OCI-LY7 (cell line): ENCODE measurements around the gene VDR. TPM values are rescaled to one million over a fixed set of nuclear protein-coding genes. Genes with fewer than 3 reads are reported as not detected.
A peak's percentile ranks its signal among the peaks of the same experiment; 100 is the strongest.

Experiments used
- BruUV-seq: library from RNA; stranded (reverse); fragments of 400-500 nt; replicated peaks from 2 replicates; lab custom pipeline; 2021; lab: Mats Ljungman, UMichigan
- CTCF ChIA-PET: fragments of 300-600 bp; sonication (Branson Sonifier 250); formaldehyde crosslinking; loops from one replicate; lab custom pipeline; 2022; ENCODE audit warnings: antibody characterized with exemption; ENCODE audit not compliant: unreplicated experiment; lab: Charles Lee
- POLR2A ChIA-PET: fragments of 300-600 bp; sonication (Branson Sonifier 250); formaldehyde crosslinking; loops from one replicate; lab custom pipeline; 2022; ENCODE audit warnings: antibody characterized with exemption; lab: Charles Lee
- DNase-seq: peaks from one replicate; pipeline ENCODE4 v3.0.0-alpha.2; 2015; ENCODE audit warnings: low spot score
- H2AFZ ChIP-seq: fragments of 200-600 bp; sonication (generic), shearing (Covaris generic); 2 replicates; pipeline ENCODE4 v1.6.1; 2014; ENCODE audit warnings: mild to moderate bottlenecking, antibody characterized with exemption, low read length, moderate library complexity
- H3K27ac ChIP-seq: fragments of 200-600 bp; sonication (generic); 2 replicates; pipeline ENCODE4 v1.5.1; 2014; ENCODE audit warnings: mixed run types, low read depth, mild to moderate bottlenecking, moderate library complexity, low read length, inconsistent platforms; ENCODE audit not compliant: poor library complexity, severe bottlenecking
- H3K36me3 ChIP-seq: fragments of 200-600 bp; sonication (generic); 2 replicates; pipeline ENCODE4 v1.6.1; 2014; ENCODE audit warnings: mild to moderate bottlenecking, antibody characterized with exemption, low read length, moderate library complexity, mixed read lengths; ENCODE audit not compliant: insufficient read depth
- H3K4me1 ChIP-seq: fragments of 200-600 bp; sonication (generic); 2 replicates; pipeline ENCODE4 v1.5.1; 2014; ENCODE audit warnings: mild to moderate bottlenecking, low read length; ENCODE audit not compliant: insufficient read depth, poor library complexity, severe bottlenecking
- H3K4me2 ChIP-seq: fragments of 200-600 bp; sonication (generic); 2 replicates; pipeline ENCODE4 v1.6.1; 2014; ENCODE audit warnings: mild to moderate bottlenecking, low read length
- H3K4me3 ChIP-seq: fragments of 200-600 bp; sonication (generic); 2 replicates; pipeline ENCODE4 v1.5.1; 2014; ENCODE audit warnings: mild to moderate bottlenecking, low read depth, low read length; ENCODE audit not compliant: poor library complexity, severe bottlenecking
- H3K79me2 ChIP-seq: fragments of 200-600 bp; sonication (generic); 2 replicates; pipeline ENCODE4 v1.6.1; 2016; ENCODE audit warnings: low read depth, mild to moderate bottlenecking, low read length, moderate library complexity, mixed read lengths; ENCODE audit not compliant: insufficient read depth
- H3K9me2 ChIP-seq: fragments of 200-600 bp; sonication (generic); 2 replicates; pipeline ENCODE4 v1.6.1; 2016; ENCODE audit warnings: mild to moderate bottlenecking, low read length, mixed read lengths; ENCODE audit not compliant: insufficient read depth
- H3K9me3 ChIP-seq: fragments of 200-600 bp; sonication (generic); 2 replicates; pipeline ENCODE4 v1.6.1; 2014; ENCODE audit warnings: mild to moderate bottlenecking, mixed run types, low read length, mixed read lengths
- H4K20me1 ChIP-seq: fragments of 200-600 bp; sonication (generic); 2 replicates; pipeline ENCODE4 v1.6.1; 2014; ENCODE audit warnings: mild to moderate bottlenecking, antibody characterized with exemption, low read length, moderate library complexity, mixed read lengths; ENCODE audit not compliant: insufficient read depth
- CTCF ChIP-seq: fragments of 200-600 bp; sonication (generic); conservative IDR thresholded peaks from 2 replicates; pipeline ENCODE4 v1.5.1; 2014; ENCODE audit warnings: mild to moderate bottlenecking, antibody characterized with exemption, low read length, moderate library complexity, mixed read lengths
- EZH2phosphoT487 ChIP-seq: fragments of 200-600 bp; sonication (generic); IDR thresholded peaks from 2 replicates; pipeline ENCODE4 v1.6.1; 2018; ENCODE audit warnings: low read depth, borderline replicate concordance, mild to moderate bottlenecking, mixed run types, antibody characterized with exemption, low read length, moderate library complexity, mixed read lengths
- intact Hi-C: fragments of 100-400 bp; cut with micrococcal nuclease; formaldehyde crosslinking; loops from one replicate; pipeline ENCODE4 v1.10.0; 2022; ENCODE audit not compliant: unreplicated experiment
- total RNA-seq, 2 experiments: library from RNA; depleted of rRNA in 1 of 2; stranded (reverse); fragments of >200 nt in 1 of 2; shearing (Covaris generic) in 1 of 2; gene quantifications; 2 replicates each; pipeline ENCODE4 v1.2.3, GENCODE V29; 2014 to 2022

VDR gene
- total RNA-seq, 2 experiments from 2014 or later, result 1.9 to 5.4 TPM

- H3K4me1 ChIP-seq, result peaks cover 10% of the 10 kb centered on the region
- no peak overlapping the region for H3K4me3 ChIP-seq
- TF ChIP-seq EZH2phosphoT487, result no peak
- peak; percentile 87 for TF ChIP-seq CTCF
- H3K9me3 ChIP-seq, result no peaks in the 10 kb centered on the region
- DNase-seq, result peak; percentile 83
- ChIA-PET POLR2A (interaction anchor here (0.6 to 2.4 kb wide), 6 partner anchors 10 to 38 kb away, joined by 3 to 8 read pairs (median 4); no protein-coding TSS in a partner anchor), CTCF (interaction anchor here (0.6 to 3.5 kb wide), 10 partner anchors 10 to 56 kb away, joined by 3 to 28 read pairs (median 6); no protein-coding TSS in a partner anchor)
- H3K27ac ChIP-seq, result no peak overlapping the region
- H3K4me2 ChIP-seq, result no peak overlapping the region
- H3K36me3 ChIP-seq, result peaks cover 51% of the 10 kb centered on the region
- H3K9me2 ChIP-seq, result no peaks in the 10 kb centered on the region
- BruUV-seq, result no TSS peak
- H2AFZ ChIP-seq, result no peak overlapping the region
- H4K20me1 ChIP-seq, result 0 out of 2 replicates have a peak, but pooled peaks cover 7% of the 10 kb centered on the region
- H3K79me2 ChIP-seq, result no peaks in the 10 kb centered on the region
- intact Hi-C loops, result loop anchor here (1.0 to 2.0 kb wide), 3 partner anchors 20 to 151 kb away; no protein-coding TSS in a partner anchor
Measured at GRCh38 chr12:47797441-47797840, 107.4 kb downstream of the VDR start.

GRCh38 chr12:47795814-47796411, 108.9 kb downstream of the VDR start:
- H3K4me3 ChIP-seq, result no peak overlapping the region
- TF ChIP-seq EZH2phosphoT487 (no peak), CTCF (no peak)
- H3K9me3 ChIP-seq, result no peaks in the 10 kb centered on the region
- peaks cover 62% of the 10 kb centered on the region for H3K36me3 ChIP-seq
- H3K79me2 ChIP-seq, result no peaks in the 10 kb centered on the region
- no peak overlapping the region for H3K4me2 ChIP-seq
- no TSS peak for BruUV-seq
- DNase-seq, result no peak
- ChIA-PET POLR2A (interaction anchor here (2.4 kb wide), 1 partner anchor 37 kb away, joined by 8 read pairs; no protein-coding TSS in a partner anchor), CTCF (interaction anchor here (2.9 kb wide), 1 partner anchor 12 kb away, joined by 9 read pairs; no protein-coding TSS in a partner anchor)
- no peak overlapping the region for H3K27ac ChIP-seq
- H4K20me1 ChIP-seq, result no peaks in the 10 kb centered on the region
- H3K4me1 ChIP-seq, result peaks cover 9% of the 10 kb centered on the region
- intact Hi-C loops, result loop anchor here (2.0 kb wide), 1 partner anchor 153 kb away; no protein-coding TSS in a partner anchor
- no peak overlapping the region for H2AFZ ChIP-seq
- no peaks in the 10 kb centered on the region for H3K9me2 ChIP-seq
